ENCODE measurements around the gene GNAS-AS1. TPM values are rescaled to one million over a fixed set of nuclear protein-coding genes. Genes with fewer than 3 reads are reported as not detected.
A peak's percentile ranks its signal among the peaks of the same experiment; 100 is the strongest.

Gene GNAS-AS1
- total and polyA plus RNA-seq, 2 of the 8 experiments (the other 6 are each of a cell fraction or from before 2014, with no cell fraction given) = 4.7 to 13.7 TPM

GRCh38 chr20:58838174-58838573 lies 12.5 kb downstream of the GNAS-AS1 start (continued):
- peak in 2 of 3 experiments; percentile 27 to 31; a peak in 2 of 4 replicates for TF ChIP-seq CTCF (IDR thresholded peaks at IDR 0.05; ENCODE audit: control extremely low read depth in 1 of 3, insufficient read depth in 1 of 3, low read depth in 1 of 3, low read length in 3 of 3)
- TF ChIP-seq EZH2 (IDR thresholded peaks at IDR 0.05; ENCODE audit: low read depth, low read length, severe bottlenecking) = no peak
- TF ChIP-seq SRF (IDR thresholded peaks at IDR 0.05; ENCODE audit: low read depth, low read length) = no peak
- TF ChIP-seq ATF3 (IDR thresholded peaks at IDR 0.05; ENCODE audit: insufficient read depth, low read depth, low read length) = no peak
